ENCODE data around the gene HDAC4.

The HDAC4 gene

DNA sequence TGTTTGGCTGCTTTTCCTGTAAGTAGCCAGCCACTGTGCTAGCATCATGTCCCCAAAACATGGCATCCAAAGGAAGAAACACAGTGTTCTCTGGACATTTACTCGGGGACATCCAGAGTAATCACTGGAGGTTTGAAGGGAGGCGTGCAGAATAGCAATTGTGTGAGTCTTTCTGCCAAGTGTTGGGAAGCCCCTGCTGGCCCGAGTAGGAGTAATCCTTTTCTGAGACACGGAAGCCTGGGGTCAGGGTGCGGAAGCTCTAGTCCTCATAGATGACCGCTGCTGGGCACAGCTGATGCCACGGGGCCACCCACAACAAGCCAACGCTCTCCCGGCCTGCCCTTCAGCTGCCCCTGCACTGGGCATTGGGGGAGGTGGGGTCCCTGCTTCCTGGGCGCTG, 24.8 kb upstream of the HDAC4 start:
- DNase-seq: no peak

- no peak for DNase-seq
These were observed 23.7 kb upstream of the HDAC4 start for GRCh38 chr2:239424337-239425045.

DNA sequence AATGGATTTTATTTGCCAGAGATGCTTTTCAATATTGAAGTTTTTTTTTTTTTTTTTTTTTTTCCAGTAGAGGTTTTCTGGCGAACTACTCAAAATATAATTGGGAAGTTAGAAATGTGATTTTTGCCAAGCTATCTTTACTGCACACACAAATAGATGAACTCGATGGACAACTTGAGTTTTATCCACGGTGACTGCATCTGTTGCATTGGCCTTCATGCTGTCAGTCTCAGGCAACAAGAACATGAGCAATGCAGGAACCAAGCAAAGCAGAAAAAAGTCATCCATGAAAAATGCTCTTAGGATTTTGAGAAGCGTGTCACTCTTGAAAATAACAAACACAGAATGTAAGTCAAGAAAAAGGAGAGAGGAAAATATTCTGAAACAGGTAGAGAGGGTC, 22.7 kb upstream of the HDAC4 start:
- no peak for DNase-seq

DNA sequence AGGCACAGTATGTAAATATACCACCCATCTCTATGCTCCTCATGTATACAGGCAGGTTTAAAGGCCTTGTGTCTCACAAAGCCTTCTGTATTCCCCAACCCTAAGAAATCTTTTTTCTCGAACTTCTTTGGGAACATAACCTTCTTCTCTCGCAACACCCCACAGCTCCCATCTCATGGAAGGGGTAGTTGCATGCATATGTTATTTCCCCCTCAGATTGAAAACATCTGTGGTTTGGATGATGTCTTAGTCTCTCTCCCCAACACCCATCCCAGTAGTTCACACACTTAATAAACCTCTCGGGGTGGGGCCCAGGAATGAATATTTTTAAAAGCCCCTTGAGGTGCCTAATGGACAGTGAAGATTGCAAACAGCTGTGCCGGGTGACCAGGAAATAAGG, 21.0 kb upstream of the HDAC4 start:
- DNase-seq: no peak

DNA sequence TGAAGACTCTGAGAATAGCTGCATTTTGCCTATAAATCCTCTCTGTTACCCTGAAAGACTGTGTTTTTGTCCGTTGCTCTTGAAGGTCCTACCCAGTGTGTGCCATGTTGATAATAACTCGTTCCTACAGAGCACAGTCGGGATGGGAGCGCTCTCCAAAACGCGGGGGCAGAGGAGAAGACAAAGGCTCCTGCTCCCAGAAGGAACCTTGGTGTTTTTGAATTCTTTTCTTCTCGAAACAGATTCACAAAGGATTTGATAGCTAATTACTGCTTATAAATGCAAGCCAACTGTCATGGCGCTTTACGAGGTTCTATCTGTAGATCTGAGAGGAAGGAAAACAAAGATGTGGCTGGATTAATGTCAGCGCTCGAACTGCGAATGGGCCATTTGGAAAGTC, 19.3 kb upstream of the HDAC4 start:
- no peak for DNase-seq

GRCh38 chr2:239418918-239419317, 18.1 kb upstream of the HDAC4 start:
- no peak for DNase-seq

GRCh38 chr2:239412905-239413603, 12.2 kb upstream of the HDAC4 start:
- no peak for DNase-seq

DNA sequence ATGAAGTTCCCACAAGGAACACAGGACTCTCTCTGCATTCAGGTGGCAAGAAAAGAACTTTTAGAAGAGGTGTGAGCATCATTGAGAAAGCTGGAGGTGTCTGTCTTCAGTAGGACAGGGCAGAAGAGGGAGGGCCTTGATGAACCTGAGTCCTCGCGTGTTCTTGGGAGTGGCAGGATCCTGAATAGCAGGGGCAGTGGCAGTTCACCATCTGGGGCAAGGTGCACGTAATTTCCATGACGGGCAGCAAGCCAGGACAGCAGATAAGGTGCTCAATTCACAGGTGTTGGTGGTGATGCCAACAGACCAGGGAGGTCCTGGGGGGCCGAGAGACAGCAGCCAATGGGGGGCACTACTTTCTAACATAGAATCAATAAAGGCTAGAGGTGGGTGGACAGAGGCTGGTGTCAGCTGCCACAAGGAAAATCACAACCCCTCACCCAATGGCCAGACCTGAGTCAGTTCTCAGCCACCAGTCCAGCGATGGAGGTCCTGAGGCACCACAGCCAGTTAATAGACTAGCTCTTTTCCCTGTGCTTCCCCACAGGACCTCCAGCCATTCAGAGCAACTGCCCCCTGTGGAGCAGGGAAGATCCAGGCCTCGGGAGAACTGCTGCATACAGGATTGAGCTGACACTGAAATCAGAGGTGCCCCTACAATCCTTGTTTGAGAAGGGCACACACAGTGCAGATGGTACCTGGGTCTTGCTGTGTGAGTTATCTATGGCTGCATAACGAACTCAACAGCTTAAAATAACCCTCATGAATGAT, 10.9 kb upstream of the HDAC4 start:
- DNase-seq: no peak

DNA sequence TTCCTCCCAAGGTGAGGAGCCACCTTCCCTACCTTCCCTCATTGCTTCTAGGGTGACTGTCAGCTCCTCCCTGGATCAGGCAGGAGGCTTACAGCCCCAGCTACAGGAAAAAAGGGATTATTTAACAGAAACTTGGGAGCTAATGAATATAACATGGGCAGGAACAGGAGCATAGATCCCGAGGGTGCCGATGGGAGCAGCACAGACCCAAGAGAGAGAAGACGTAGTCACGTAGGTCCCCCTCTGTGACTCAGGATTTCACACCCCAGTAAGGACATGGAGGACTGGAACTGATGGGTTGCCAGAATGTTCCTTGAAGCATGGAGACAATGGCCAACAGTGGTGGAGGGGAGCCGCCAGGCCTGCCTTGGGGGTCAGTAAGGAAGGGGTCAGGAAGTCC, 10.3 kb upstream of the HDAC4 start:
- no peak for DNase-seq

DNA sequence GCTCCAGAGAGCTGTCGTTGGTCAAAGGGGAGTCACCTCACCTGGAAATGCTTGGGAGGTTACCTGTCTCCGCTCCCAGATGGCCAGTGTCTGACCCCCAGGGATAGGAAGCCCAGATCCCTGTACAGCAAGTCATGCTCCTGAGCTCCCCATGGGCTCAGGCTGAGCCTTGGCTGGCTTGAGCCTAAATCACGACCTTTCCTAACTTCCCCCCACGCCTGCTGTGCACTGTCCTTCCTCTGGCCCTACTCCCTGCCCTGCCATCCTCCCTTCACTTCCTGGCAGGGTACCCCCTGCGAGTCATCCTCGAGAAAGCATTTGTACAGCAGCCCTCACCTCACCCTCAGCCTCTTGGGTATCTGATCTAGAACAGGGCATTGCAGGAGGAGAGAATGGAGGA, 9.2 kb upstream of the HDAC4 start:
- DNase-seq: no peak

- DNase-seq: no peak
These were observed 6.3 kb upstream of the HDAC4 start for GRCh38 chr2:239407112-239407511.

- DNase-seq: no peak
These were observed 5.6 kb upstream of the HDAC4 start for GRCh38 chr2:239406316-239406995.

- DNase-seq: no peak
These were observed 4.3 kb upstream of the HDAC4 start for GRCh38 chr2:239405071-239405470.

DNA sequence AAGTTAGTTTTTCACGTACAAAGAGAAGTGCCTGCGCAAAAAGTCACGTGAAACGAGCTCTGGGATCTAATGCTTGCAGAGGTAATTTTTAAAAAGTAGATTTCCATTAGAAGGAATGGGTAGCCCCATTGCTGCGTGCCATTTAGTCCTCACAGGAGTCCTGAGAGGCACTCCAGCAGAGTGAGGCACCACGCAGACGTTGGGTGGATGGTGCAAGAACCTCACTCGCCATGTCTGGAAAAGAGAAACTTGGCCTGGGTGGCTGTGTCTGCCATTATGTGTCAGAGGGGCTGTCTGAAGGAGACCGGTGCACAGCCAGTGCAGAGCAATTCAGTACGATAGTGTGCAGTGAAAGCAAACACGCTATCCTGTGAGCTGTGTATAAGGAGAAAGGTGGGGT, 1.8 kb upstream of the HDAC4 start:
- DNase-seq: no peak

GRCh38 chr2:239401881-239402233, 1.0 kb upstream of the HDAC4 start:
- DNase-seq: no peak

DNA sequence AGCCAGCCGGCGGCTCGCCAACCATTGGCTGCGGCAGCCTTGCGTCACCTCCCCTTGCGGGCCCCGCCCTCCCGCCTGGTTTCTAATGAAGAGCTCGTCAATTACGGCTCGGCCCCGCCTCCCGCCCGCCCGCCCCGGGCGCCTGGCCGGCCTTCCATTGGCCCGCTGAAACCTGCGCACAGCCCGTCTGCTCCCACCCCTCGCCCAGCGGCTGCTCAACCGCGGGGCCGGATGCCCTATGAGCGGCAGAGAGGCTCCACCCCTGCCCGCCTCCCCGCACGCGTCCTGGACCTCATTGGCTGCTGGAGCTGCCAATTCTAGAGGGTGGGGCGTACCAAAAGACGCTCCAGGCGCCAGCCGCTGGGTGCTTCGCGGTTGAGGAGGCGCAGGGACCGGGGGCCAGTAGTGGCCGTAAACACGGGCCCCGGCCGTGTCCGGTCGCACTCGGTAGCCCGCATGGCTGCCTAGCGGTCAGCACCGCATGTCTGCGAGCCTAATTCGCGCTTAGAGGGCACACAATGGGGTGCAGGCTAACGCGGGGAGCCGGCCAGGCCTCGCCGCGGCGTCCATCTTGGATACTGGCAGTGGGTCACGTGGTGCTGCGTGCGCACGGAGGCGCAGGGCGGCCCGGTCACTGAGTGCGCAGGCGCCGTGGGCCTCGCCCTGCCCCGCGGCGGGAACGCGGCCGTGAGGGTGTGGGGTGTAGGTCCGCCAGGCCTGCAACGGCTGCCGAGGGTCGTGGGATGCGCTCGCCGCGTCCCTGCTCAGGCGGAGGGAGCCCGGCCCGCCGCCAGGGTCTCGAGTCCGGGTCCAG, 454 bp upstream of the HDAC4 start:
- DNase-seq: peak; percentile 84

DNA sequence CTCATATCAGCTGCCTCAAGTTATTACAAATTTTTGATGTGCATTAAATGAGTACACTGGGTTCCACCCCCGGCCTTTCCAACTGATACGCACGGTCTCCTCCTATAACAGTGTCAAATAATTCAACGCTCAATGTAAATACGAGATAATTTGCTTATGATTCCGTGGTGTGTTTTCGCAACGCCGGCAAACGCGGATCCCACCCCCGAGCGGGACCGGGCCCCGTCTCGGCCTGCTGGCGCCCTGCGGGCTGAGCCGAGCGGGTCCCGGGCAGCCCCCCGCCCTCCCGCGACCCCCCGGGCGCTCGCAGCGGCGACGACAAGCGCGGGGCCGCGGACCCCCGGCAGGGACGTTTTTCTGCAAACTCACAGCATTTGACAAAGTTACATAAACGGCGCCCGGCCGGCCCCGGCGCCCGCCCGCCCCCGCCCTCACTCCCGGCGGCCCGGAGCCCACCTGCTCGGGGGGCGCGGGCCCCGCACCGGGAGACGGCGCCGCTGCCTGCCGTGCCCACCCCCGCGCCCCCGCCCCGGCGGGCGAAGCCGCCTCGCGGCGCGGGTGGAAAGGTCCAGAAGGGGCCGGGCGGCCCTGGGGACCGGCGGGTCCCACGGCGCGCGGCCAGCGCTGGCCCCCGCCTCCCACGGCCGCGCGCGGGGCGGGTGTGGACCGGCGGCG, 762 bp downstream of the HDAC4 start:
- DNase-seq: no peak

GRCh38 chr2:239399433-239399920, 1.3 kb downstream of the HDAC4 start:
- DNase-seq: no peak

DNA sequence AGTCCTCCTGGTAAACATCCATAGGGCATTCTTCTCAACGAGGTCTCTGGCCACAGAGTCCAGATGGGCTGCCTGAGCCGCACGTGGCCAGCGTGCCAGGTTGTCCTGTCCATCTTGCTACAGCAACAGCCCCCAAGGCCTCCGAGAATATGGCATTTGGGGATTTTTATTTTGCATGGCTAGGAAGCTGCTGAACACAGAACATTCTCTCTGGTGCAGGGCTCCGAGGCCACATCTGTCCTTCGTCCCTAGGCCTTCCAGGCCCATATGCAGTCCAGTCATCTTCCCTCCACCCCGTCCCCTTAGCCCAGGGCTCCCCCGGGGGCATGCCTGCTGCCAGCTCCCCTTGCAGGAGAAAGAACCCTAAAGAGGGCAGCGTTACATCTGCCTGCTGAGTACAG, 2.3 kb downstream of the HDAC4 start:
- DNase-seq: no peak

DNA sequence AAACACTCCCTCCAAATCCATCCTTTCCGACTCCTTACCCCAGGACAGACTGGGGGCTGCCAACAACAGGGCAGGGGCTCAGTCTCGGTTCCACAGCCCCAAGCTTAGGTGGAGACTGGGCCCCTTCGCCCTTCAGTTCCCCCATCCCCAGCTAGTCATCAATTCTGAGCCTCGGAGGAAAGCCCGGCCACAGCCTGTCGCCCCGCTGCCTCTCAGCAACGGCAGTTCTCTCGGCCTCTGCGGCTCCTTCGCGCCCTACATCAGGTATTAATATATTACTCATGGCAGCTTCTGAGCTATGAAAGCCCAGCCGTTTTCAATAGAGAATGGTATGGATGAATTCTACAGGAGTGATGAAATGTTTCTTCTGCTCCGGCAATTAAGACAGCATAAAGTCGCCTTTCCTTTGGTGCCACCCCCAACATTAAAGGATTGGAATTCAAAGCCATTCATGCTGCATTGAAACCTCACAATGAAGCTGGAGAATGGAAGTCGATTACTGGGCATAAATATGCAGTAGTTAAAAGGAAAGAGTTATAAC, 2.8 kb downstream of the HDAC4 start:
- DNase-seq: no peak

DNA sequence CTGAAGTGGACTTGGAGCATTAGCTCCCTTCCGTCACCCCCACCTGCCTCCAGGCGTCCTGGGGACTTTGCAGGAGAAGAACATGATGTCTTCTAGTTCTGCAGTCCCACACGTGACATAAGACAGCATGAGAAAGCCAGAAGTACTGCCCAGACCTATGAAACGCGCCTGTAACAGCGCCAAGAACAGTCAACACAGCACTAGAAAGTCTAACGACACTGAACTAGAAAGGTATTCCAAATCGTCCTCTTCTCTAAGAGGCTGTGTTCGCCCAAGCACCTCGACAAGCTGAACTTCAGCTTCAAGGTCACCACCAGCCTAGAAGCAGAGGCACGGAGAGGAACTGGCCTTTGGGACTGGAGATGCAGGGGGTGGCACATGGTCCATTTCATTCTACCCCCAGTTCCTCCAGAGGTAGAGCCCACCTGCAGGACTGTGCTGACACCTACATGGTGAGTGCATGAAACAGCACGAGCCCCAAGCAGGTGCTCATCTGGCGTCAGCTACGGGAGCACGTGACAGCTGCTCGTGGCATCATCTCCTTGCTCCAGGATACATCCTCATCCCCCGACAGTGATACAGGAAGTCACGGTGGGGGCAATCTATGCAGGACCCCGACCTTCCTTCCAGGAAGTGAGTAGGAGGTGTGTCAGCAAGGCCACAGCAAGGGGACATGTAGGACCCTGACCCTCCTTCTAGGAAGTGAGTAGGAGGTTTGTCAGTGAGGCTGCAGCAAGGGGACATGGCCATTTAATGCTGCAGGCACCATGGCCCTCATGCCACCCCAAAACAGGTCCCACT, 3.7 kb downstream of the HDAC4 start:
- no peak for DNase-seq
